GM12878 (cell line): Measurements from ENCODE around the gene ANAPC16.
A peak's percentile ranks its signal among the peaks of the same experiment; 100 is the strongest.

ENCODE experiments used
- CTCF ChIP-seq, 3 experiments: IDR thresholded peaks in 2 of 3; conservative IDR thresholded peaks in 1 of 3; 2 replicates each; pipeline ENCODE4 v1.5.1; 2011; ENCODE audit warnings: low read depth in 3 of 3, low read length in 3 of 3, mild to moderate bottlenecking in 3 of 3, control low read depth in 2 of 3, moderate library complexity in 2 of 3, inconsistent platforms in 1 of 3, mixed read lengths in 1 of 3; ENCODE audit not compliant: control insufficient read depth in 2 of 3, insufficient read depth in 1 of 3; ENCODE audit errors: extremely low read depth in 1 of 3
- RAD21 ChIP-seq: IDR thresholded peaks from 2 replicates; pipeline ENCODE4 v1.6.1; 2011; ENCODE audit warnings: mild to moderate bottlenecking, low read depth, low read length, moderate library complexity; ENCODE audit not compliant: insufficient read depth
- RFX5 ChIP-seq: IDR thresholded peaks from 2 replicates; pipeline ENCODE4 v1.6.1; 2011; ENCODE audit warnings: low read depth, low read length, improper control_type of control experiment
- SPI1 ChIP-seq: IDR thresholded peaks from 2 replicates; pipeline ENCODE4 v1.6.1; 2011; ENCODE audit warnings: low read depth, mild to moderate bottlenecking, low read length, moderate library complexity, borderline replicate concordance; ENCODE audit not compliant: insufficient read depth
- TAF1 ChIP-seq: IDR thresholded peaks from 2 replicates; pipeline ENCODE4 v1.6.1; 2011; ENCODE audit warnings: mild to moderate bottlenecking, low read depth, low read length, borderline replicate concordance

GRCh38 chr10:72254813-72255568 lies 39.2 kb downstream of the ANAPC16 start:
- no peak for TF ChIP-seq RFX5
- TF ChIP-seq SPI1, result peak; percentile 56; the same call in 1 of the 2 replicates
- TF ChIP-seq CTCF (IDR thresholded peaks at IDR 0.05 in 2 of 3, conservative IDR thresholded peaks at IDR 0.05 in 1 of 3; ENCODE audit: control insufficient read depth in 2 of 3, extremely low read depth in 1 of 3, insufficient read depth in 1 of 3, low read depth in 3 of 3, low read length in 3 of 3), result peak in 1 of 3 experiments; percentile 33; a peak in 2 of 6 replicates
- peak; percentile 40 for TF ChIP-seq RAD21
- TF ChIP-seq TAF1, result no peak
